HG03558 (cell line): ENCODE measurements around the gene UNK.
"Not testable (repeated sequence)": the region's sequence is repeated elsewhere in the genome, so short reads cannot be mapped to it uniquely, and the experiment has no call there.

Source experiments
- ATAC-seq: cut with Tn5 transposase; IDR thresholded peaks from one replicate; pipeline ENCODE4 v1.9.1; 2021; ENCODE audit warnings: moderate number of reproducible peaks; ENCODE audit not compliant: unreplicated experiment; ENCODE audit errors: extremely low read depth

The UNK gene

DNA sequence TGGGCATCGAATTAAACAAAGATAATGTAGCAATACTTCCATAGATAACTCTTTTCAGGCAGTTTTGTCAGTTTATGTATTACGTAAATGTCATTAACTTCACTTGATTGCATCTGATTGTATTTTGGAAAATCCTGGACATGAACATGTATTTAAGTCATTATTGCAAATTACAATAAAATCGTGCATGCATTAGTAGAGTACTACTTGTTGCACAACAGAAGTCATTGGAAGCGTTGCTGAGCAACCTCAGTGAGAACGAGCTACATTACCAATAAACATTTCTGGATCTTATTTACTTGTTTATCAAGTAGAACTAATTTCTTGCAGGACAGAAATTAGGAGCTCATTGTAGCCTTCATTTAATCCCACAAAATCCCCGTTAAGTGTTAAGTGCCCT is 6.6 kb downstream of the UNK start:
- ATAC-seq, result no peak

DNA sequence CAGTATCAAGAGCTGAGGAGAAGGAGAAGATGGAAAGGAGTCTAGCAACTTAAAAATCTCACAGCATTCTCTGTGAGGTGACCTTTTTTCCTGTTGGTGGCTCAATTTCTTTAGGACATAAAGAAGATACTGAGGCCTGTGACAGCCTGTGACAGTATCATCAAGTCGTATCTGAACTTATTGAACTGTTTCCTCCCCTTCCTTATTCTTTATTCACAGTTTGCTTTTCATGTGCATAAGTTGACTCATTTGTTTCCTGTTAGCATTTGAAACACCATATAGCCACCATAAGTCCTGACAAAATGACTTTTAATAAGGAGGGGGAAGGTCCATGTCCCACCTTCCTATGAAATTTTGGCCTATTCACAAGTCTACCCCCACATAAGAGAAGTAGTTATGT is 8.9 kb downstream of the UNK start:
- ATAC-seq, result no peak

- no peak for ATAC-seq
Observed at GRCh38 chr17:75795820-75796607, 11.4 kb downstream of the UNK start.

DNA sequence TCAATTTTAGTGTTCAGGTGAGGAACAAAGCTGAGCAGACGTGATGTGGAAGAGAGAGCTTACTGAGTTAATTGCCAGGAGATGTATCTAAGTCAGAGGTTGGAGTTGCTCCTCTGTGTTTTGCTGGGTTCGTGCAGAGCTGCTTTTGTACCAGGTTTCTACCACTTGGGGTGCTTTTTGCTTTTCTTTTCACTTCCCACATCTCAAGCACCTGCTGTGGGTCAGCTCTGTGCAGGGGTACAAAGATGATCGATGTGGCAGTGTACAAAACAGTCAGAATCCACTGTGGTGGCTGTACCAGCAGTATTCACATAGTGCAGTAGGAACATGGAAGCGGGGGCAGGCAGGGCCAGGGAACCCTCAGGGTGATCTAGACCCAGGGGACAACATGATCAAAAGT is 14.8 kb downstream of the UNK start:
- ATAC-seq, result no peak

- no peak for ATAC-seq
Observed at GRCh38 chr17:75803883-75804282, 19.3 kb downstream of the UNK start.

GRCh38 chr17:75806822-75807500 is 22.4 kb downstream of the UNK start:
- ATAC-seq, result no peak

DNA sequence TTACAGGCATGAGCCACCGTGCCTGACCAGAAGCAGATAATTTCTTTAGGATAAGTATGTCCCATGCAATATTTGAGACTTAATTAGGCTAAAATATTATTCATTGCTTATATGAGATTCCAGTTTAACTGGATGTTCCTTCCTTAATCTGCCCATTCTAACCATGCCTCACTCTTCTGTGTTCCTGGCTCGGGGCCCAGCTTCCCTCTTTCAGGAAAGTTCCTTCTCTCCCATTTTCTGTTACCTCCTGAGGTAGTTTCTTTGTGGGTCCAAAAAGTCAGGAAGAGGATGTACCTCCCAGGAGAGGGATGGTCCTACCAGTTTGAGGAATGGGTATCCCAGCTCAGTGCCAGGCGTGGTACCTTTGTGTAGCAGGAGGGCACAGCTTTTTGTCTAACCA is 23.3 kb downstream of the UNK start:
- ATAC-seq, result no peak

DNA sequence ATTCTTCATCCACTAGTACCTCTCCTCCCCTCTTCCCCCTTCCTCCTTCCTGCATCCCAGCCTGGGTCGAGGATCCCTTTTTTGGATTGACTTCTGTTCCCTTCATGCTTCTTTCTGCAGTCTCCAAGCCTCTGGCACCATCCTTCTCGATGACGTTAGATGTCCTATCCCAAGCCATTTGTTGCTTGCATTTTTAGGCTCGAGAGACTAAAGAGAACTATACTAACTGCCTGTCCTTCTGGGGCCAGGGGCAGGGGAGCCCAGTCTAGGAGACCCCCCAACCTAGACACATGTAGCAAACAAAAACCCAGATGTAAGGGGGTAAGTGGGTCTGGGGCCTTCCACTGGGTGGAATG is 23.9 kb downstream of the UNK start:
- no peak for ATAC-seq

- no peak for ATAC-seq
Observed at GRCh38 chr17:75808905-75809621, 24.5 kb downstream of the UNK start.

GRCh38 chr17:75809631-75810111 is 25.1 kb downstream of the UNK start:
- no peak for ATAC-seq

GRCh38 chr17:75810216-75810615 is 25.6 kb downstream of the UNK start:
- no peak for ATAC-seq

DNA sequence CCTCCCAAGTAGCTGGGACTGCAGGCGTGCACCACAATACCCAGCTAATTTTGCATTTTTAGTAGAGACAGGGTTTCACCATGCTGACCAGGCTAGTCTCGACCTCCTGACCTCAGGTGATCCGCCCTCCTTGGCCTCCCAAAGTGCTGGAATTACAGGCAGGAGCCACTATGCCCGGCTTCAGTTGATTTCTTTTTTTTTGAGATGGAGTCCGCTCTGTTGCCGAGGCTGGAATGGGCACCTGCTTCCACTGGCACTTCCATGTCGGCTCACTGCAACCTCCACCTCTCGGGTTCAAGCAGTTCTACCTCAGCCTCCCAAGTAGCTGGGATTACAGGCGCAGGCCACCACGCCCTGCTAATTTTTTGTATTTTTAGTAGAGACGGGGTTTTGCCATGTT is 26.1 kb downstream of the UNK start:
- ATAC-seq, result not testable (repeated sequence)

DNA sequence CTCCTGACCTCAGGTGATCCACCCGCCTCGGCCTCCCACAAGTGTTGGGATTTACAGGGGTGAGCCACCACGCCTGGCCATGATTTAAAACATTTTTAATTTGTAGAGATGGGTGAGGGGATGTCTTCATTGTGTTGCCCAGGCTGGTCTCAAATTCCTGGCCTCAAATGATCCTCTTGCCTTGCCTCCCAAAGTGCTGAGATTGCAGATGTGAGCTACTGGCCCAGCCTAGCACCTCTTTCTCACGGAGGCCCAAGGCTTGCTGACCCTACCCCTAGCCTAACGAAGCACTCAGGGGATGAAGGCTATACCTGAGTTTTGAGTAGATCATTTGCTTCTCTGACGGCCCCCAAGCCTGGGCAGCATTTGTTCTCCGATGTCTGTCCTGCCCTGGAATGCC is 26.6 kb downstream of the UNK start:
- no peak for ATAC-seq

- ATAC-seq, result no peak
Observed at GRCh38 chr17:75812096-75813013, 27.7 kb downstream of the UNK start.

DNA sequence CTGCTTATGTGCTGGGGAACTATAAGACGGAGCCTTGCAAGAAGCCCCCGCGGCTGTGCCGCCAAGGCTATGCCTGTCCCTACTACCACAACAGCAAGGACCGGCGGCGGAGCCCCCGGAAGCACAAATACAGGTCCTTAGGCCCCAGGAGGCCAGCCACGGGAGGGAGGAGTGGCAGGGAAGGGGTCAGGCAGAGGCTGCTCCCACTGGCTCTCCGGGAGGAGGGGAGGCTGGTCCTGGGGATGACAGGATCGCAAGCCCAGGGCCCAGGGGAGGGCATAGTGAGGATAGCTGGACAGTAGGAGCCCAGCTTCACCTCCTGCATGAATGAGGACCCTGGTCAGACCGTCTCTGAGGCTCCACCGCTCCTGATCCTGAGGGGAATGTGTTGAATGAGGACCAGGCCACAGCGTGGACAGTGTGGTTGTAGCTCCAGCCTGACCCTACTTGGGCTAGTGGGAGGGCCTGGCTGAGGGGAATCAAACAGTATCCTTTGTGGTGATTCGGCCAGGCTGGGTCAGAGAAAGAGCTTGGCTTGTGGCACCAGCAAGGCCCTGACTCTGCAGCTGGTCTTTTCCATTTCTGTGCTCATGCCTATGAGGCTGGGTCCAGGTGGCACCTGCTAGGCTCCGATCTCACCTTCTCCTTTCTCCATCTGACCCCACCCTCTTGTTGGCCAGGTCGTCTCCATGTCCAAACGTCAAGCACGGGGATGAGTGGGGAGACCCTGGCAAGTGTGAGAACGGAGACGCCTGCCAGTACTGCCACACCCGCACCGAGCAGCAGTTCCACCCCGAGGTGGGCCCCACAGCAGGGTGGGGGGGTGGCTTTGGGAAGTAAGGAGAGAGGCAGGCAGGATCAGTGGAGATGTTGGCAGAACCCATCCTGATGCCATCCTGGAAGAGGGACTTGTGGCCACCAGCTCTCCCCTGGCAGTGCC is 28.7 kb downstream of the UNK start:
- no peak for ATAC-seq

GRCh38 chr17:75814021-75814395 is 29.4 kb downstream of the UNK start:
- ATAC-seq, result no peak

DNA sequence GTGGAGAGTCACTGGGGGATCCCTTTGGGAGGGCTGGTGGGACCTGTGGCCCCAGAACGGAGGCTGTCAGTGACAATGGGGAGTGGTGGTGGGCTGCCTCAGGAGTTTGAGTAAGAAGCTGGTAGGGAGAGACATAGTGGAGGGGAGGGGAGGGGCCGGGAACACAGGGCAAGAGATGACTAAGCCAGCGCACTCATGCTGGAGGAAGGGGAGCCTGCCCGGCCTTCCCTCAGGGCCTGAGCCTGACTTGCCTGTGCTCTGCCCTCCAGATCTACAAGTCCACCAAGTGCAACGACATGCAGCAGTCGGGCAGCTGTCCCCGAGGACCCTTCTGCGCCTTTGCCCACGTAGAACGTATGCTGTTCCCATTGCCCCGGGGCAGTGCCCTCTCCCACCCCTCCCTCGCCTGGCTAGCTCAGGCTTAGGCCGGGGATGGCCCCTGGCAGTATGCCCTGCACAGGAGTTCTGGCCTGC is 30.3 kb downstream of the UNK start:
- ATAC-seq, result no peak

DNA sequence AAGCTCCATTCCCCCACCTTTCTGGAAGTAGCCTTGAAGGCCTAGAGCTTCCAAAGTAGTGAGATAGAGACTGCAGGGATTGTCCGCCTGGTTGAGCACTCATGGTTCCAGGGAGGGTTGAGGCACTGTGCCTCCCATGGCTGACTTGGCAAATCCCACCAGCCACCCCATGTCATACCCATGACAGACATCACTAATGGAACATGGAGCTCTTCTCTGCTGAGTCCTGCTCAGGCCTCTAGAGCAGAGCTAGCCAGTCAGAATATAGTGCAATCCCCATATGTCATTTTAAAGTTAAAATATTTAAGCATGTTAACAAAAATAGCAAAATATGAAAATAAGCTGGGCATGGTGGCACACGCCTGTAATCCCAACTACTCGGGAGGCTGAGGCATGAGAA is 30.8 kb downstream of the UNK start:
- no peak for ATAC-seq

DNA sequence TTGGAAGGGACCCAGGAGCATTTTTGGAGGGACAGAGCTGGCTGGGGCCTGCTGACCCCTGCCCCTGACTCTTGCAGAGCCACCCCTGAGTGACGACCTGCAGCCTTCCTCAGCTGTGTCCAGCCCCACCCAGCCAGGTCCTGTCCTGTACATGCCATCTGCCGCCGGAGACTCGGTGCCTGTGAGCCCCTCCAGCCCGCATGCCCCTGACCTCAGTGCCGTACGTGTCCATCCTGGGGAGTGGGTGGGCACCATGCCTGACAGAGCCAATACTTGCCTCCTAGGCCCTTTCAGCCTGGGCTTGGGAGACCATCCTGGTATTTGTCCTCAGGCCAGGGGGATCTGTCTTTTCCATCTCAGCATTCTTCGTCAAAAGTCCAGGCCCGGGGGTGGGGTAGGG is 32.1 kb downstream of the UNK start:
- no peak for ATAC-seq
